Stomach smooth muscle (tissue), 2 donors: ENCODE data around the gene TCF4.

Experiments used
- H3K27ac ChIP-seq: one replicate; pipeline ENCODE4 v1.7.0; 2013; ENCODE audit warnings: mild to moderate bottlenecking, low read length, inconsistent platforms
- H3K27me3 ChIP-seq, 2 donors: one replicate each; pipeline ENCODE4 v1.7.0; 2013; ENCODE audit warnings: low read length in 2 of 2; ENCODE audit not compliant: insufficient read depth in 2 of 2, control insufficient read depth in 1 of 2
- H3K36me3 ChIP-seq, 2 donors: one replicate each; pipeline ENCODE4 v1.7.0; 2013; ENCODE audit warnings: low read length in 2 of 2; ENCODE audit not compliant: control insufficient read depth in 2 of 2, insufficient read depth in 2 of 2
- H3K4me1 ChIP-seq: one replicate; pipeline ENCODE4 v1.7.0; 2013; ENCODE audit warnings: low read length; ENCODE audit not compliant: control insufficient read depth, insufficient read depth
- H3K4me3 ChIP-seq, 2 donors: one replicate each; pipeline ENCODE4 v1.7.0; 2013; ENCODE audit warnings: low read length in 2 of 2
- H3K9ac ChIP-seq, 2 donors: one replicate each; pipeline ENCODE4 v1.7.0; 2013; ENCODE audit warnings: low read length in 2 of 2, mild to moderate bottlenecking in 1 of 2
- H3K9me3 ChIP-seq, 2 donors: one replicate each; pipeline ENCODE4 v1.7.0; 2013; ENCODE audit warnings: low read length in 2 of 2; ENCODE audit not compliant: control insufficient read depth in 2 of 2
- donor health status: healthy.
- donor health status: Pancreatic carcinoma.

Gene TCF4

DNA sequence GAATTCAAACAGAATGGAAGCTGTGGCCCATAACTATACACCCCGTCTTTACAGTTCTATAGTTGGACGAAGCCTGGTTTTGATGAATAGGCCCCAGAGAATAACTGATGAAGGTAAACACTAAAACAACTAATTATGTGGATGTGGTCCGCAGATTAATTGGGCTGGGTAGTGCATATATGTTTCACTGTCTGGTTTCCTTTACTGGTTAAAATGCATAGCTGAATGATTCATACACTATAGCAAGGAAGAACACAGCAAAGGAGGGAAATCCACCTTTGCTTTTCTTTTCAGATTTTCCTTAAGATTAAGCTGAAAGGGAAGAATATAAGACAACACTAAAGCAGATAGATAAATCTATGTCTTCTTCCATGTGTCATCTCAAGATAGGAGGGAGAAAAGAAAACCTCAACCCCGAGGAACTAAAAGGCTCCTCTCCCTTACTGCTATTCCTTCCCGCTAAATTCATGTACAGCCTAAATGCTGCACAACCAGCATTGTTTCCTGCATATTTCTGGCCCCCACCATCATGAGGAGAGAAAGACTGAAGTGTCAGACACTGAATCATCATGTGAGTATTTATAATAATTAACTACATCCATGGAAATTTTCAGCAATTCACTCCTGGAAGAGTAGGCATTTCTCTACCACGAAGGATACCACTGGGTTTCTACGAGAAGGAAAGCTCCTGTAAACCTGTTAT is 331.6 kb downstream of the TCF4 start:
- Histone ChIP-seq H3K27me3 (no peaks in the 10 kb centered on the region), H3K9me3 (no peaks in the 10 kb centered on the region), H3K4me3 (no peak overlapping the region), H3K4me1 (peaks cover 2% of the 10 kb centered on the region), H3K9ac (no peak overlapping the region), H3K27ac (no peak overlapping the region), H3K36me3 (peaks cover 13 to 25% of the 10 kb centered on the region in 2 donors)

DNA sequence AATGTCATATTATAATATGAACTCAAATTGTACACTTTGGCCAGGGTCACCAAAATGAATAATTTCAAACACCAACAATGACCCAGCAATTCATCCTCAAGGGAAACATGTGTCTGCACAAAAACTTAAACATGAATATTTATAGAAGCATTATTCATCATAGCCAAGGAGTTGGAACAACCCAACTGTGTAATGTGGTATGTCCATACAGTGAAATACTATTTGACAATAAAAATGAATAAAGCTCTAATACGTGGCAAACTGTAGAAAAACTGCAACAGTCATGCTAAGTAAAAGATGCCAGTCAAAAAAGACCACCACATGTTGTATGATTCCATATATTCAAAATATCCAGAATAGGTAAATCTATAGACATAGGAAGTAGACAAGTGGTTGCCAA is 334.2 kb downstream of the TCF4 start:
- no peaks in the 10 kb centered on the region for H3K27me3 ChIP-seq

DNA sequence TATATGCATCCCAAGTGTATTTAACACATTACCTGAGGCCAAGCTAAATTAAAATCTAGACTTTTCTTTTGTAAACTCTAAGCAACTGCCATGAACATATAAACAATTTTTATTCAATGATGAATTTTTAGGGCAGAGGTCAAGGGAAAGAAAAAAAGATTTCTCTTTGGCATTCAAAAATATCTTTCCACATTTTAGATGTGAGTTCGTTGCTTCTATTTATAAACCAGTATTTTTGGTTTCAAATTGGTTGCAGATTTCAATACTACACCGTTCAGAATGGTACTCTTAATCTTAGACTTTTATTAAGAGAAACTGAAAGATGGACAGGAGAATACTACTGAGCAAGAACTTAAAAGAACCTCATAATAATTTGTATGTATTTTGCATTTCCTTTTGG is 335.1 kb downstream of the TCF4 start:
- no peaks in the 10 kb centered on the region for H3K9me3 ChIP-seq
- no peaks in the 10 kb centered on the region for H3K27me3 ChIP-seq
- H3K27ac ChIP-seq: no peak overlapping the region
- H3K9ac ChIP-seq: no peak overlapping the region
- peaks cover 3 to 27% of the 10 kb centered on the region in 2 donors for H3K36me3 ChIP-seq
- no peak overlapping the region for H3K4me3 ChIP-seq
- H3K4me1 ChIP-seq: peaks cover 2% of the 10 kb centered on the region

More for the DNA sequence above, 334.2 kb downstream of the TCF4 start:
- H3K9me3 ChIP-seq: no peaks in the 10 kb centered on the region
- peaks cover 2% of the 10 kb centered on the region for H3K4me1 ChIP-seq
- H3K9ac ChIP-seq: no peak overlapping the region
- H3K36me3 ChIP-seq: peaks cover 5 to 27% of the 10 kb centered on the region in 2 donors
- no peak overlapping the region for H3K4me3 ChIP-seq
- no peak overlapping the region for H3K27ac ChIP-seq

DNA sequence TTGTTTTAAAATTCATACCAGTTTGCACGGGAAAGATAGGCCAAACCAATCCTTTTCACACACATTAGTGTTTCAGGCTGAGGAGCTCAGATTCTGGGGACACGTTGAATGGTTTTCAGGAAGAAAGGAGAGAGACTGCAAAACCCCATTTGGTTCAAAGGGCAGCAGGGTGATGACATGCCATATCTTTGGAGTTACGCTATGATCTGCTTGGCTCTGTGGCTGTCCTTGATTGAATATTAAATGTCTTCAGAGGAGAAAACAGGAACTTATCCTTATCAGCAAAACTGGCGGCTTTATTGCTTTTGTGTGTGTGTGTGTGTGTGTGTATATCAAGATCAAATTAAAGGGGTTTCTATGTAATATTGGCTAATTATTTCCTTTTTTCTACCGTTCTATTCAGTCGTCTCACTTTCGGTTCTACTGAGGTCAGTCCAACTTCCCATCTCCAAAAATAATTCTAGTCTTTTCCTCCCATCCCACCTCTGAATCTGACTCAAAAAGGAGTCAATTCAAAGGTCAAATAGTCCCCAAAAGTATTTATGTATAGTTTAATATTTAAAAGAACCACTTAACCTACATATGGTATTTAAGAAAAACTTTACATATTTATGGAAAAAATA is 335.8 kb downstream of the TCF4 start:
- no peaks in the 10 kb centered on the region for H3K27me3 ChIP-seq
- H3K4me1 ChIP-seq: peaks cover 2% of the 10 kb centered on the region
- no peaks in the 10 kb centered on the region for H3K9me3 ChIP-seq
- no peak overlapping the region for H3K4me3 ChIP-seq
- H3K27ac ChIP-seq: no peak overlapping the region
- H3K36me3 ChIP-seq: peaks cover 3 to 30% of the 10 kb centered on the region in 2 donors
- H3K9ac ChIP-seq: no peak overlapping the region

DNA sequence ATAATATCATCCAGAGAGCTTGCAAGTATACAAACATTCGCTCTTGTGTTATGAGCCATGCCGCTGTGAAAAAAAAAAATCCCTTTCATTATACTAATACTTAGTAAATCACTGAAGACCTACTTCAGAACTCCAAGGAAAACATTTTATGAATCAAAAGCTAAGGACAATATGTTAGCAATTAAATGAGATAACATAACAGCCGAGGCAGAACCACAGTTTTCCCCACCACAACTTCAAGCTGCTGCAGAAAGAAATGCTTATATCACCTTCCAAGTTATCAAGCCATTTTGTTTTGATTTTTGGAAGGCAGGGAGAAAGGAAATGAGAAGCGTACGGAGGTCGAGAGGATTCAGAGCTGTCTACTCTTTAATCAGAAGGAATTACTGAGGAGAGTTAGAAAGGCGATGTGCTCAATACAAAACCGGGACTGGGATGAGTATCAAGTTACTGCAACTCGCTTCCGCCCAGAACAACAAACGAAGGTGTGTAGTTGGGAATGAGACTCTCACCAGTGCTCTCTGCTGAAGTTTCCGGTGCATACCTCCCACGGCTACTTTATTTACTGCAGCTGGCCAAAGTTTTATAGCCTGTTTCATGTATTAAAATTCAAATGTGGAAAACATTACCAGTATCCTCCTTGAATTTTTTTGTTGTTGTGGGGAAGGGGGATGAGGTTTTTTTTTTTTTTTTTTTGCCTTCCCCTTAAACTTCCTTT is 336.6 kb downstream of the TCF4 start:
- Histone ChIP-seq H3K27ac (no peak overlapping the region), H3K4me1 (peaks cover 2% of the 10 kb centered on the region), H3K9ac (no peak overlapping the region), H3K4me3 (no peak overlapping the region), H3K36me3 (peaks cover 2 to 30% of the 10 kb centered on the region in 2 donors), H3K27me3 (no peaks in the 10 kb centered on the region), H3K9me3 (no peaks in the 10 kb centered on the region)

DNA sequence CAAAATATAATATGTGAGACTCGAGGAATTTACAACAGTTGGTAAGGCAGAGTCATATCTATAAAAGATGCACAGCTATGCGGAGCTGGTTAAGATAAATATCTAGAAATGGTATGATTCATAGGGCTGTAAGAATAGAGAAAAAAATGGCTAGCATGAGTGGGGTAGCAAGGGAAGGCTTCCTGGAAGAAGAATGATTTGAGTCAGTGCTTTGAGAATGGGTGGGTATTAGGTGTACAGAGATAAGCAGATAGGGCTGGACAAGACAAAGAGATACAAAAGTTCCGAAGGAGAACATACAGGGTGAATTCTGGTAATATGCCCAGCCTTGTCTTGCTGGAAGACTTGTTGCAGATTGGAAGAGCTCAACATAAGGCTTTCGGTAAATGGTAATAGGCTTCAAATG is 337.2 kb downstream of the TCF4 start:
- peaks cover 0 to 30% of the 10 kb centered on the region in 2 donors for H3K36me3 ChIP-seq
- no peaks in the 10 kb centered on the region for H3K27me3 ChIP-seq
- no peak overlapping the region for H3K9ac ChIP-seq
- H3K4me3 ChIP-seq: no peak overlapping the region
- H3K27ac ChIP-seq: no peak overlapping the region
- H3K4me1 ChIP-seq: peaks cover 5% of the 10 kb centered on the region
- H3K9me3 ChIP-seq: no peaks in the 10 kb centered on the region

DNA sequence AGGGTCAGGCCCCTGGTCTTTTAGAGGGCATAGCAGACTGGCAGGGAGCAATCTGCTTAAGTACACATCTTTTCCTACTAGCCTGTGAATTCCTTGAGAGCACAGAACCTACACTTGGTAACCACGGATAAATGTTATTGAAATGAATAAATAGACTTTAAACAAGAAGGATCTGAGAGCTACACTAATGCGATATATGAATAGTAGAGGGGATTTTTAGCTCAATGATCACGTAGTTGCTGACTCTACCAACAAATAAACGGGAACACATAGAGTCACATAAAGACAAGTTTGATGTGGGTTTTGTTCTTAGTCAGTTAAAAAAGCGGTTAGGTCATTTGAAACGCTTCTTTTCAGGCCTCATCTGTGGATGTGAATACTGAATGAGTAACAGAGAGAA is 338.4 kb downstream of the TCF4 start:
- peaks cover 13% of the 10 kb centered on the region for H3K4me1 ChIP-seq
- H3K36me3 ChIP-seq: peaks cover 0 to 21% of the 10 kb centered on the region in 2 donors
- no peaks in the 10 kb centered on the region for H3K27me3 ChIP-seq
- no peaks in the 10 kb centered on the region for H3K9me3 ChIP-seq
- H3K9ac ChIP-seq: no peak overlapping the region
- no peak overlapping the region for H3K4me3 ChIP-seq
- no peak overlapping the region for H3K27ac ChIP-seq

DNA sequence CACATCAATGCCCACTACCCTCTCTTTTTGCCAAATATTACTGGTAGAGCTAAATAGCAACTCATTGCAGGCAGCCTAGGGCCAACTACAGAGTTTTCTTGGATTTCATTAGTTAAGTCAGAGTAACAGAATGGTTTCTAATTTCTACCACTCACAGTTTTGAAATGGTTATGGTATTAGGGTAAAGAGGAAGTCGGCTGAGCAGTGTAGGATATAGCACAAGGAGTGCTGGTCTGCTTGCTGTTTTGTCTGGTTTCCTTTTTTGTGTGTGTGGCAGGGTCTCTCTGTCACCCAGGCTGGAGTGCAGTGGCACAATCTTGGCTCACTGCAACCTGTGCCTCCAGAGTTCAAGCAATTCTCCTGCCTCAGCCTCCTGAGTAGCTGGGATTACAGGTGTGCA is 339.5 kb downstream of the TCF4 start:
- Histone ChIP-seq H3K9ac (no peak overlapping the region), H3K36me3 (peaks cover 0 to 12% of the 10 kb centered on the region in 2 donors), H3K4me1 (peaks cover 20% of the 10 kb centered on the region), H3K9me3 (no peaks in the 10 kb centered on the region), H3K4me3 (no peak overlapping the region), H3K27ac (no peak overlapping the region), H3K27me3 (no peaks in the 10 kb centered on the region)

DNA sequence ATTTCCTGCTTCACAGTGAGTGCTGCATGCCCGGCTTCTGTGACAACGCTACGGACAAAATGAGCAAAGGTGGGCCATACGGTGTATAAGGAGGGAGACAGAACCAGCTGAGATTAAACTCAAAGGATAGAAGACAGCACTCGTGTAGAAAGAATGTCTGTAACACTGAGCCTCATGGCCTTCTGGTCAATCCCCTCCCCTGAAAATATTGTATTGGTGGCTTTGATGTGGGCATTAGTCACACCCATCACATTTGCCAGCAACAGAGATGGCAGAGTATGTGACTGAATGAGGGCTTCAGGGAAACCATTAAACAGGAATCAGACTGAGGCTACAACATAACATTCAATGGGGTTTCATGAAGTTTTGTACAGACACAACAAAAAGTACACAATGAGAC is 341.0 kb downstream of the TCF4 start:
- H3K9me3 ChIP-seq: no peaks in the 10 kb centered on the region
- H3K27me3 ChIP-seq: no peaks in the 10 kb centered on the region
- no peak overlapping the region for H3K27ac ChIP-seq
- H3K9ac ChIP-seq: no peak overlapping the region
- peaks cover 19% of the 10 kb centered on the region for H3K4me1 ChIP-seq
- no peak overlapping the region for H3K4me3 ChIP-seq
- peaks cover 0 to 12% of the 10 kb centered on the region in 2 donors for H3K36me3 ChIP-seq

DNA sequence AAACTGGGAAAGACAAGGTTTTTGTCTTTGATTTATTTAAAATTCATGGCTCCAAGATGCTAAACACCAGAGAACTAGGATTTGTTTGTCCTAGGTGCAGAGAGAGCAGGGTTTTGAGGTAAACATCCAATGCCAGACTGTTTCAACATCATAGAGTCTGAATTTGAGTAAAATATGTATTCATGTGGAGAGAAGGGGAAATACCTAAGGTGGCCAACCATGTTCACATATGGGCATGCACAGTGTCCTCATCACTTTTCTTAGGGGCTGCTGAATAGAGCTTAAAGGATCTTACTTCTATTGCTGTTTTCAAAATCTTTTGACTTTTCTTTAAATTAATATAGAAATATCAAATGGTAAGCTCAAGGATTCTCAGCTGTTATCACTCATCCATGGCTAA is 341.7 kb downstream of the TCF4 start:
- H3K4me3 ChIP-seq: no peak overlapping the region
- H3K9me3 ChIP-seq: no peaks in the 10 kb centered on the region
- H3K27me3 ChIP-seq: no peaks in the 10 kb centered on the region
- peaks cover 0 to 14% of the 10 kb centered on the region in 2 donors for H3K36me3 ChIP-seq
- H3K9ac ChIP-seq: no peak overlapping the region
- H3K27ac ChIP-seq: no peak overlapping the region
- peaks cover 18% of the 10 kb centered on the region for H3K4me1 ChIP-seq
